ENCODE measurements around the gene CCDC34.
A peak's percentile ranks its signal among the peaks of the same experiment; 100 is the strongest.

CCDC34 gene

DNA sequence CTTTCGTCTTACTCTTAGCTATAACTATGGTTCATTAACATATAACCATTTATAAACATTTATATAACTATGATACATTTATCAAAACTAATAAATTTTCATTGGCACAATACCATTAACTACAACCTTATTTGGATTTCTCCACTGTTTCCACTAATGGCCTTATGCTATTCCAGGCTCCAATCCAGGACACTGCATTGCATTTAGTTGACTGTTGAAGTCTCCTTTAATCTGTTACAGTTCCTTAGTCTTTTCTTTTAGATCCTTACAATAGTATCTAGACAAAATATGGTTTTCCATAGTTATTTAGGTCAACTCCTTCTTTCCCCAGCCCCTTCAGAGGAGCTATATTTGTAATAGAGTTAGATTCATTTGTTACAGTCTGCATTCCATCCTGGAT, 47.2 kb downstream of the CCDC34 start:
- no peak for DNase-seq

GRCh38 chr11:27313157-27313821, 49.7 kb downstream of the CCDC34 start:
- DNase-seq, result no peak

DNA sequence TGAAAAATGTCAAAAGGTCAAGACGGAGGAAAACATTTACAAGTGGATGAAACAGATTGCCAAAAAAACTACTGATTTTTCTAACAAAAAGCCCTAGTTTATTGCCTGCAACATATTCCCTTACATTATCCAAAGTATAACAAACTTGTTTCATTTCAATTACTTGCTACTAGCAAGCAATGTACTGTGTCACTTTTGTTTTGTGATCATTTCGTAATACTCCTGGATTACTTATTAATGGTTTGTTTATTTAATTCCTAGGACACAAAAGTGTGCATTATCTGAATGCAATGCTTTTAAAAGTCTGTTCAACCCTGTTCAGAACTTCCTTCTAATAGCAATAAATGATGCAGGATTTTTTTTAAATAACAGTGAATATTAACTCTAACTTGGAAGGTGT, 50.9 kb downstream of the CCDC34 start:
- no peak for DNase-seq

DNA sequence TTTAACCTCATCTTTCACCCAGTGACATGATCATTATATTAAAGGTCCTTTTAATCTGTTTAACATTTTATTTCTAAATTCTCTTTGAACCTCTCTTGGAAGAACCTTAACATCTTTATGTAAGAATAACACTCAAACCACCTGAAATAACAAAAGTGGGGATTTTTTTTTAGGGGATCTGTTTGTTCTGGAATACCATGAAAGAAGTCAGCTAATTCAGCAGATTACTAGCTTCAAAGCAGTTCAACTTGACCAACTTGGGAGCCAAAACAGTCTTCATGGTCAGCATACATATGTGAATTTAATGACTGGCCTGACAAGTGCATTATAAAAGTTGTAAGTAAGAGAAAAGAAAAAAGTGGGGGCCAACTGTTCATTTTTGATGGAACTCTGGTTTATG, 52.3 kb downstream of the CCDC34 start:
- no peak for DNase-seq

- DNase-seq, result no peak
Measured at GRCh38 chr11:27310182-27310581, 52.8 kb downstream of the CCDC34 start.

DNA sequence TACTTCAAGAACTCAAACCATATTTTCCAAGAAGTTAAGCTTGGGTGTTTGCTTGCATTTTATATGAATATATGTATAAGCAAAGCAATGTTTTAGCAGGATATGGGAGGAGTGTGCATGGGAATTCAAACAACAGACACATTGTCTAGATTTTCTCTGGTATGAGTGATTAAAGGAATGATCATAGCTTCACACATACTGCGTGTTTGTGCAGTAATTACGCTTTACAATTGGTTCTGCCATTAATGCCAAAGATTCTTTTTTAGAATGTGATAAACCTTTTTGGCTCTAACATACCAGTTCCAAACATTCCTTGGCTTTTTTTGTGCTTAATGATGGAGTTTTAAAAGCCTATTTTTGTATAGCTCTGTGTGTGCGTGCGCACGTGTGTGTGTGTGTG, 54.0 kb downstream of the CCDC34 start:
- no peak for DNase-seq

- DNase-seq, result no peak
Measured at GRCh38 chr11:27307232-27307631, 55.8 kb downstream of the CCDC34 start.

GRCh38 chr11:27305751-27306150, 57.3 kb downstream of the CCDC34 start:
- no peak for DNase-seq

DNA sequence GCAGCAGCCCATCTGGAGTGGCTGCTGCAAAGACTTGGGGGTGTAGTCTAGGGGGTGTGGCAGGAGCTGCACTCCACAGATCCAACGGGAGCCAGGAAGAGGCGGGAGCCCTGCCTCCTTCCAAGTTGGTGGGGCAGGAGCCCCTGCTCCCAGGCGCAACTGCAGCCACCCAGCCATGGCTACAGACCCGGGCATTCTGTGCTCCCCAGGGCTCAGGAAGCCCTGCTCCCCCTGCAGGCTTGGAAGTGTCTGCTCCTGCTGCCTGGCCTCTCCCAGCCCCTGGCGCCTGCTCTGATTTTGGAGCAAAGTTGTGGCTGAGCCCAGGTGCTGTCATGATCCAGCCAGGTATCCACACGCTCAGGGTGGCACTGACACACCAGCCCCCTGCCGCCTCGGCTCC, 58.5 kb downstream of the CCDC34 start:
- DNase-seq, result no peak

GRCh38 chr11:27303903-27304302, 59.1 kb downstream of the CCDC34 start:
- no peak for DNase-seq

GRCh38 chr11:27300974-27301373, 62.0 kb downstream of the CCDC34 start:
- DNase-seq, result no peak

- DNase-seq, result no peak
Measured at GRCh38 chr11:27297616-27298015, 65.4 kb downstream of the CCDC34 start.

DNA sequence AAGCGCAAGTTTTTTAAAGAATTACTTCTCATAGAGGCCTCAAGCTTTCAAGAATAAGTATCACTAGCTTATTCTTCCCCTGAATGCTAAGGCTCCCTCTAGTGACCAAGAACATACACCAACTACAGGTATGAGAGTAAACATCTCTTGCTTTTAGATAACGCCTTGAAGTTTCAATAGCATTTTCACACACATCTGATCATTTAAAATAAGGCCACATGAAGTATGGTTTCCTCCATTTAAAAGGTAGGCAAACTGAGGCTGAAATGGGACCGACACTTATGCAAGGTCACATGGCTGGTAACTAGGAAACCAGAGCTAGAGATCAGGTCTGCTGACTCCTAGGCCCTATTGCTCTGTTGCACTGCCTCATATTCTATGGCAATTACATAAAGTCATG, 66.5 kb downstream of the CCDC34 start:
- peak; percentile 1 for DNase-seq

- no peak for DNase-seq
Measured at GRCh38 chr11:27295928-27296327, 67.1 kb downstream of the CCDC34 start.

DNA sequence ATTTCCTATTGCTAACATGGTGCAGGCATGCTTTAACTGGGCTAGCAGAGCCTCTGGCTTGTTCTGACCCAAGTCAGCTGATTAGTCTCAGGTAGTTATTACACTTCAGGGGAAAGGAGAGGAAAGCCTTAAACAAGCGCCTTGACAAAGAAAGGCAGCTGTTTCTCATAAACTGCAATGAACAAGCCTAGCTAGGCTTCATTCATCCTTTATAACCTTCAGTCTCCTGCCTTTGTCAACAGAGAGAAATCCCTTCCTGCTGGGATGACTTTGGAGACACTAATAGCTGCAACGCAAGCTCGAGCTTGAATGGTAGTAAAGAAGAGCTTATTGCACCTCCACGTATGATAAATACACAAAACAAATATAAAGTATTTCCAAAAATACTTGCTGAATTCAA, 68.4 kb downstream of the CCDC34 start:
- DNase-seq, result no peak

GRCh38 chr11:27293515-27294417, 69.2 kb downstream of the CCDC34 start:
- DNase-seq, result no peak

DNA sequence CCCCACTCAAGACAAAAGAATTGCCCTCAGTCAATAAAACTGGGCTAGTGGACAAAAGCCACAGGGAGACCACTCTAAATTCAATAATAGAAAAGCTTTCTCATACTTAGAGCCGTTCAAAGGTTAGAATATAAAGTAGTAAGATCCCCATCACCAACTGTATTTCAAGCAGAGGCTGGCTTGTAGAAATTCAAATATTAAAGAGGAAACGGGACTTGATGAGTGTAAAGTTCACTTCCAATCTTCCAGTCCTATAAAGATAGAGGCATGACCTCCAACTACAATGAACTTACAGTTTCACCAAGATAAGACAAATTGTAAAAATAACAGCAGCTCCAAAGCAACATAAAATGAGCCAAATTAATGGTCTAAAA, 70.4 kb downstream of the CCDC34 start:
- no peak for DNase-seq

GRCh38 chr11:27291954-27292636, 70.9 kb downstream of the CCDC34 start:
- no peak for DNase-seq

DNA sequence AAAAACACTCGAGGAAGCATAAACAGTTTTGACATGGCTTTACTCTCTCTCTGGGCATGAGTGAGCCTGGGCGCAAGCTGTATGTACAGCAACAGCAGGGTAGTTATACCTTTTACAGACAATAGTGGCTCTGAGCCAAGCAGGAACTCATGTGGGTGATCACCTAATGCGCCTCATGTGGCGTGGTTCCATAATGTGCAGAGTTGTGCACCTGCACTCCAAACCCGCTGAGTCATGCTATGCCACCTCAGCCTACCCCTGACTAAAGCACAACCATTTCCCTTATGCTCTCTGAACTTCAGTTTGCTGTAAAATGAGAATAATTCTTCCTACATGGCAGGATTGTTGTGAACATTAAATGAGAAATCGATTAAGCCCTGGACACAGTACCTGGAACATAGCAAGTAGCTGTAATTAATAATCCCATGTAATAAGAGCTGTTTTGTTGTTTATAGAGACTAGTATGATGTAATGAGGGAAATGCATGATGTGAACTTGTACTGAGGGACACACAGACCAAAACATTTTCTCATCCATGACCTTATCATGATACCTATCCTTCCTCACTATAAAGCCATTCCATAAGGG, 71.6 kb downstream of the CCDC34 start:
- DNase-seq, result no peak

- DNase-seq, result no peak
Measured at GRCh38 chr11:27290261-27291050, 72.6 kb downstream of the CCDC34 start.
